SU-DHL-6 (cell line): ENCODE results near the gene GREB1L.

Experiments
- CTCF ChIP-seq: fragments of 200-600 bp; sonication (generic); IDR thresholded peaks from one replicate; pipeline ENCODE4 v1.5.1; 2017; ENCODE audit warnings: antibody characterized with exemption, mild to moderate bottlenecking, low read length, moderate library complexity; ENCODE audit not compliant: insufficient read depth, poor library complexity, severe bottlenecking
- EZH2phosphoT487 ChIP-seq: fragments of 200-600 bp; sonication (generic), shearing (Covaris generic); conservative IDR thresholded peaks from 2 replicates; pipeline ENCODE4 v1.6.1; 2018; ENCODE audit warnings: mild to moderate bottlenecking, antibody characterized with exemption, low read length, moderate library complexity, mixed read lengths

- no peak for TF ChIP-seq EZH2phosphoT487
- TF ChIP-seq CTCF, result no peak
Measured at GRCh38 chr18:21456428-21457178, 214.6 kb downstream of the GREB1L start.
